ENCODE results near the gene PPP1R3A.
"Not testable (repeated sequence)": the region's sequence is repeated elsewhere in the genome, so short reads cannot be mapped to it uniquely, and the experiment has no call there.

PPP1R3A gene

GRCh38 chr7:113918946-113919345, at the start of gene PPP1R3A:
Gene PPP1R3A, minus strand, starts transcription at chr7:113919009. Its CDS starts 13 bp downstream, at chr7:113918996.
- DNase-seq (ENCODE audit: low read depth): no peak

- DNase-seq (ENCODE audit: low read depth): no peak
Measured at GRCh38 chr7:113963356-113963755, 44.5 kb upstream of the PPP1R3A start.

GRCh38 chr7:113959910-113960309, 41.1 kb upstream of the PPP1R3A start:
- DNase-seq (ENCODE audit: low read depth): no peak

GRCh38 chr7:113955157-113955556, 36.3 kb upstream of the PPP1R3A start:
- DNase-seq (ENCODE audit: low read depth): no peak

GRCh38 chr7:113953553-113953952, 34.7 kb upstream of the PPP1R3A start:
- DNase-seq (ENCODE audit: low read depth): no peak

GRCh38 chr7:113945018-113945938, 26.5 kb upstream of the PPP1R3A start:
- no peak for DNase-seq (ENCODE audit: low read depth)

GRCh38 chr7:113936982-113937381, 18.2 kb upstream of the PPP1R3A start:
- DNase-seq (ENCODE audit: low read depth): no peak

- no peak for DNase-seq (ENCODE audit: low read depth)
Measured at GRCh38 chr7:113936535-113936934, 17.7 kb upstream of the PPP1R3A start.

- not testable (repeated sequence) for DNase-seq (ENCODE audit: low read depth)
Measured at GRCh38 chr7:113929389-113929788, 10.6 kb upstream of the PPP1R3A start.

- DNase-seq (ENCODE audit: low read depth): no peak
Measured at GRCh38 chr7:113928112-113928511, 9.3 kb upstream of the PPP1R3A start.

GRCh38 chr7:113922049-113922448, 3.2 kb upstream of the PPP1R3A start:
- no peak for DNase-seq (ENCODE audit: low read depth)

- no peak for DNase-seq (ENCODE audit: low read depth)
Measured at GRCh38 chr7:113921363-113921762, 2.6 kb upstream of the PPP1R3A start.

- DNase-seq (ENCODE audit: low read depth): no peak
Measured at GRCh38 chr7:113917840-113918239, 969 bp downstream of the PPP1R3A start.

- no peak for DNase-seq (ENCODE audit: low read depth)
Measured at GRCh38 chr7:113915956-113916355, 2.9 kb downstream of the PPP1R3A start.

GRCh38 chr7:113912876-113913275, 5.9 kb downstream of the PPP1R3A start:
- no peak for DNase-seq (ENCODE audit: low read depth)

- DNase-seq (ENCODE audit: low read depth): no peak
Measured at GRCh38 chr7:113907617-113908016, 11.2 kb downstream of the PPP1R3A start.

- DNase-seq (ENCODE audit: low read depth): no peak
Measured at GRCh38 chr7:113904521-113904920, 14.3 kb downstream of the PPP1R3A start.

GRCh38 chr7:113892818-113893217, 26.0 kb downstream of the PPP1R3A start:
- DNase-seq (ENCODE audit: low read depth): no peak

- peak; percentile 11 for DNase-seq (ENCODE audit: low read depth)
Measured at GRCh38 chr7:113891828-113892227, 27.0 kb downstream of the PPP1R3A start.

GRCh38 chr7:113891031-113891350, 27.8 kb downstream of the PPP1R3A start:
- no peak for DNase-seq (ENCODE audit: low read depth)

- no peak for DNase-seq (ENCODE audit: low read depth)
Measured at GRCh38 chr7:113890331-113891030, 28.3 kb downstream of the PPP1R3A start.

GRCh38 chr7:113883096-113883495, 35.7 kb downstream of the PPP1R3A start:
- no peak for DNase-seq (ENCODE audit: low read depth)

- DNase-seq (ENCODE audit: low read depth): no peak
Measured at GRCh38 chr7:113880559-113880958, 38.2 kb downstream of the PPP1R3A start.
